Measurements from ENCODE around the gene ANGPTL4.
"Not testable (repeated sequence)": the region's sequence is repeated elsewhere in the genome, so short reads cannot be mapped to it uniquely, and the experiment has no call there.

ANGPTL4 gene

GRCh38 chr19:8343483-8343844, 20.5 kb upstream of the ANGPTL4 start:
- Histone ChIP-seq H3K79me2 (ENCODE audit: low read length) (no peaks in the 10 kb centered on the region), H2AFZ (ENCODE audit: low read length) (peak overlapping the region; percentile 54; the same call in 1 of the 2 replicates), H3K9ac (ENCODE audit: low read length) (no peak overlapping the region), H3K27me3 (replicated peaks; ENCODE audit: insufficient read depth, low read length) (peaks cover 60% of the 10 kb centered on the region), H3K27ac (ENCODE audit: low read length) (no peak overlapping the region), H3K9me2 (replicated peaks; ENCODE audit: insufficient read depth, low read length) (no peaks in the 10 kb centered on the region), H3F3A (ENCODE audit: insufficient read depth, low read length) (no peaks in the 10 kb centered on the region), H3K4me1 (ENCODE audit: low read length) (no peaks in the 10 kb centered on the region), H3K36me3 (replicated peaks; ENCODE audit: insufficient read depth, low read length) (no peaks in the 10 kb centered on the region), H3K4me2 (ENCODE audit: low read depth, low read length) (peak overlapping the region; percentile 75; the same call in 1 of the 2 replicates), H4K20me1 (ENCODE audit: insufficient read depth, low read length) (no peaks in the 10 kb centered on the region), H3K4me3 (ENCODE audit: low read length) (peak overlapping the region; percentile 49; the same call in 1 of the 2 replicates), H3K9me3 (replicated peaks; ENCODE audit: insufficient read depth, low read length) (no peaks in the 10 kb centered on the region)
- DNase-seq: no peak
- no peak for TF ChIP-seq CTCF (IDR thresholded peaks at IDR 0.05; ENCODE audit: low read length)
- no peak for TF ChIP-seq EZH2 (optimal IDR thresholded peaks at IDR 0.05; ENCODE audit: low read depth, low read length)
- TF ChIP-seq EZH2phosphoT487 (IDR thresholded peaks at IDR 0.05; ENCODE audit: low read length): no peak

GRCh38 chr19:8349629-8350372, 14.2 kb upstream of the ANGPTL4 start:
- peaks cover 39% of the 10 kb centered on the region for H3K27me3 ChIP-seq (replicated peaks; ENCODE audit: insufficient read depth, low read length)
- H3F3A ChIP-seq (ENCODE audit: insufficient read depth, low read length); H3K4me2 ChIP-seq (ENCODE audit: low read depth, low read length); H3K27ac ChIP-seq (ENCODE audit: low read length); H2AFZ ChIP-seq (ENCODE audit: low read length); H3K9me2 ChIP-seq (replicated peaks; ENCODE audit: insufficient read depth, low read length); H3K4me3 ChIP-seq (ENCODE audit: low read length); H3K36me3 ChIP-seq (replicated peaks; ENCODE audit: insufficient read depth, low read length); H3K9ac ChIP-seq (ENCODE audit: low read length); H3K9me3 ChIP-seq (replicated peaks; ENCODE audit: insufficient read depth, low read length); H3K79me2 ChIP-seq (ENCODE audit: low read length); H4K20me1 ChIP-seq (ENCODE audit: insufficient read depth, low read length); DNase-seq; H3K4me1 ChIP-seq (ENCODE audit: low read length): not testable (repeated sequence)

DNA sequence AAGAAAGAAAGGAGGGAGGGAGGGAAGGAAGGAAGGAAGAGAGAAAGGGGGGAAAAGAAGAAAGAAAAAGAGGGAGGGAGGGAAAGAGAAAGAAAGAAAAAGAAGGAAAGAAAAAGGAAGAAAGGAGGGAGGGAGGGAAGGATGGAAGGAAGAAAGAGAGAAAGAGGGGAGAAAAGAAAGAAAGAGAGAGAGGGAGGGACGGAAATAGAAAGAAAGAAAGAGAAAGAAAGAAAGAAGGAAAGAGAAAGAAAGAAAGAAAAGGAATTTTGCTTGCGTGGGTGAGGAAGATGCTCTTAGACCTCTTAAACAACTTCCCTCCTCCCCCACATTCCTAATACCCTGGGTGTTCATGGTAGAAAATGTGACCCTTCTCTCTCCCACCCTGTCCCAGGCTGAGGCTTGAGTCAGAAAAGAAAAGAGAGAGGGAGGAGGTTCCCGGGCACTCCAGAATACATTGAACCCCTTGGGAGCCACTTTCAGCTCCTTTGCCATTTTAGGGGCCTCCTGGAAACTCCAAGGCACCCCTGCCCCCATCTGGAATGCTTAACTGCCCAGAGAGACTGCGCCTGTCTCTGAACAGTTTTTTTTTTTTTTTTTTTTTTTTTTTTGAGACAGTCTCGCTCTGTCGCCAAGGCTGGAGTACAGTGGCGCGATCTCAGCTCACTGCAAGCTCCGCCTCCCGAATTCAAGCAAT, 11.7 kb upstream of the ANGPTL4 start:
- Histone ChIP-seq H3K9me3 (replicated peaks; ENCODE audit: insufficient read depth, low read length) (no peaks in the 10 kb centered on the region), H3K9ac (ENCODE audit: low read length) (no peak overlapping the region), H3K27ac (ENCODE audit: low read length) (no peak overlapping the region), H3K79me2 (ENCODE audit: low read length) (no peaks in the 10 kb centered on the region), H3K27me3 (replicated peaks; ENCODE audit: insufficient read depth, low read length) (peaks cover 33% of the 10 kb centered on the region), H3K36me3 (replicated peaks; ENCODE audit: insufficient read depth, low read length) (no peaks in the 10 kb centered on the region), H3F3A (ENCODE audit: insufficient read depth, low read length) (no peaks in the 10 kb centered on the region), H3K4me3 (ENCODE audit: low read length) (no peak overlapping the region), H4K20me1 (ENCODE audit: insufficient read depth, low read length) (no peaks in the 10 kb centered on the region), H3K9me2 (replicated peaks; ENCODE audit: insufficient read depth, low read length) (no peaks in the 10 kb centered on the region), H2AFZ (ENCODE audit: low read length) (no peak overlapping the region), H3K4me2 (ENCODE audit: low read depth, low read length) (peak overlapping the region; percentile 46; the same call in 1 of the 2 replicates), H3K4me1 (ENCODE audit: low read length) (no peaks in the 10 kb centered on the region)
- TF ChIP-seq EZH2 (optimal IDR thresholded peaks at IDR 0.05; ENCODE audit: low read depth, low read length): no peak
- no peak for TF ChIP-seq EZH2phosphoT487 (IDR thresholded peaks at IDR 0.05; ENCODE audit: low read length)
- TF ChIP-seq CTCF (IDR thresholded peaks at IDR 0.05; ENCODE audit: low read length): no peak
- DNase-seq: no peak

DNA sequence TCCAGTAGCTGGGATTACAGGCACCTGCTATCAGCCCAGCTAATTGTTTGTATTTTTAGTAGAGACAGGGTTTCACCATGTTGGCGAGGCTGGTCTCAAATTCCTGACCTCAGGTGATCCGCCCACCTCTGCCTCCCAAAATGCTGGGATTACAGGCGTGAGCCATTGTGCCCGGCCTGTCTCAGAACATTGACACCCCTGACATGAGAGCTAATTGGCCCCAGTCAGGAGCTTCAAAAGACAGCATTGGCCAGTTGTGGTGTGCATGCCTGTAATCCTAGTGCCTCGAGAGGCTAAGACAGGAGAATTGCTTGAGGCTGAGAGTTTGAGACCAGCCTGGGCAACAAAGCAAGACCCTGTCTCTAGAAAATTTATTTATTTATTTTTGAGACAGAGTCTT, 11.1 kb upstream of the ANGPTL4 start:
- H3K27me3 ChIP-seq (replicated peaks; ENCODE audit: insufficient read depth, low read length): peaks cover 33% of the 10 kb centered on the region
- not testable (repeated sequence) for H3K4me3 ChIP-seq (ENCODE audit: low read length); H3K9me2 ChIP-seq (replicated peaks; ENCODE audit: insufficient read depth, low read length); H3F3A ChIP-seq (ENCODE audit: insufficient read depth, low read length); H3K4me2 ChIP-seq (ENCODE audit: low read depth, low read length); H3K9me3 ChIP-seq (replicated peaks; ENCODE audit: insufficient read depth, low read length); H3K9ac ChIP-seq (ENCODE audit: low read length); H4K20me1 ChIP-seq (ENCODE audit: insufficient read depth, low read length); H2AFZ ChIP-seq (ENCODE audit: low read length); H3K36me3 ChIP-seq (replicated peaks; ENCODE audit: insufficient read depth, low read length); H3K27ac ChIP-seq (ENCODE audit: low read length); DNase-seq; H3K4me1 ChIP-seq (ENCODE audit: low read length); H3K79me2 ChIP-seq (ENCODE audit: low read length)
